ENCODE results near the gene AP4E1. TPM values are rescaled to one million over a fixed set of nuclear protein-coding genes. Genes with fewer than 3 reads are reported as not detected.

Gene AP4E1
- total RNA-seq, 1 experiment from 2014 or later: 10.1 TPM

DNA sequence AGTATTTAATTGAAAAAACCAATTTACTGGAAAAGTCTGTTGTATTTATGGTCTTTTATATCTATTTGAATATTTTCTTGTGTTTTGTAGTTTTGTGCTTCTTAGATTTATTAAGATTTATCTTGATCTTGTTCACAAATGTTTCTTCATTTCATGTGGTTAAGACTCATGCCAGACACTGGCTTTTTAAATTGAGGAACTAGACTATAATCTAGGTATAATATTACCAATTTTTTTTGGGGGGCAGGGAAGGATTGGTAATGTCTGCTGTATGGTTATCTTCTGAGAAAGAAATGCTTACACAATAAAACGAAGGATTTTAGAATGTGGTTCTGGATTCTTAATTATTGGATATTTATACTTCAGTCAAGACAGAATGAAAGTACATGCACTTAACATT, 24.9 kb downstream of the AP4E1 start:
- Histone ChIP-seq H3K4me3 (replicated peaks in 1 of 2; ENCODE audit: low read depth in 1 of 2, low read length in 2 of 2) (no peak overlapping the region), H3K9ac (ENCODE audit: low read length) (no peak overlapping the region), H3K4me2 (ENCODE audit: low read length) (no peak overlapping the region), H3K4me1 (ENCODE audit: control insufficient read depth in 1 of 2, insufficient read depth in 2 of 2, low read length in 2 of 2) (no peaks in the 10 kb centered on the region), H4K20me1 (ENCODE audit: insufficient read depth) (no peaks in the 10 kb centered on the region), H3K9me3 (ENCODE audit: control insufficient read depth in 1 of 2, insufficient read depth in 1 of 2, low read depth in 1 of 2, low read length in 2 of 2) (no peaks in the 10 kb centered on the region), H3K9me2 (ENCODE audit: insufficient read depth) (no peaks in the 10 kb centered on the region), H3K79me2 (ENCODE audit: insufficient read depth, low read length) (no peaks in the 10 kb centered on the region), H3K27ac (ENCODE audit: low read depth, low read length) (no peak overlapping the region), H2AFZ (ENCODE audit: low read depth, low read length, poor library complexity, severe bottlenecking) (no peak overlapping the region), H3K36me3 (ENCODE audit: control insufficient read depth in 1 of 2, insufficient read depth in 2 of 2, low read length in 2 of 2) (peaks cover 2 to 5% of the 10 kb centered on the region in 2 experiments; a peak in 1 of 4 replicates), H3K27me3 (ENCODE audit: insufficient read depth, low read length) (no peaks in the 10 kb centered on the region)
- intact Hi-C loops (cut with micrococcal nuclease): no loop called here
- no TSS peak for BruUV-seq (replicated peaks)
- DNase-seq (ENCODE audit: low read depth, low spot score) (no peak), ATAC-seq (no peak)
- ChIA-PET POLR2A (no interaction called here), RAD21 (ENCODE audit: low non-redundant PET in 1 of 2, low total read pairs in 2 of 2, uncharacterized antibody in 2 of 2, unreplicated experiment in 2 of 2) (no interaction called here), CTCF (no interaction called here)
- TF ChIP-seq POLR2A (IDR thresholded peaks at IDR 0.05; ENCODE audit: borderline replicate concordance, extremely low read depth, insufficient read depth, insufficient read length) (no peak), TCF7L2 (IDR thresholded peaks at IDR 0.05; ENCODE audit: borderline replicate concordance, extremely low read depth, insufficient read depth, insufficient read length) (no peak), YY1 (IDR thresholded peaks at IDR 0.05; ENCODE audit: extremely low read depth, insufficient replicate concordance, low read depth, low read length) (no peak), ZNF274 (IDR thresholded peaks at IDR 0.05; ENCODE audit: low read depth, low read length) (no peak), EZH2phosphoT487 (IDR thresholded peaks at IDR 0.05; ENCODE audit: borderline replicate concordance) (no peak), RAD21 (IDR thresholded peaks at IDR 0.05; ENCODE audit: low read depth) (no peak), SIN3A (IDR thresholded peaks at IDR 0.05; ENCODE audit: low read depth) (no peak), POLR2AphosphoS5 (IDR thresholded peaks at IDR 0.05; ENCODE audit: low read depth, low read length) (no peak), FOSL1 (IDR thresholded peaks at IDR 0.05; ENCODE audit: low read depth) (no peak), CBX3 (IDR thresholded peaks at IDR 0.05; ENCODE audit: low read depth) (no peak)
- TF ChIP-seq, protein P1, sequence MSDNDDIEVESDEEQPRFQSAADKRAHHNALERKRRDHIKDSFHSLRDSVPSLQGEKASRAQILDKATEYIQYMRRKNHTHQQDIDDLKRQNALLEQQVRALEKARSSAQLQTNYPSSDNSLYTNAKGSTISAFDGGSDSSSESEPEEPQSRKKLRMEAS (IDR thresholded peaks at IDR 0.05): no peak
- TF ChIP-seq, protein P2, sequence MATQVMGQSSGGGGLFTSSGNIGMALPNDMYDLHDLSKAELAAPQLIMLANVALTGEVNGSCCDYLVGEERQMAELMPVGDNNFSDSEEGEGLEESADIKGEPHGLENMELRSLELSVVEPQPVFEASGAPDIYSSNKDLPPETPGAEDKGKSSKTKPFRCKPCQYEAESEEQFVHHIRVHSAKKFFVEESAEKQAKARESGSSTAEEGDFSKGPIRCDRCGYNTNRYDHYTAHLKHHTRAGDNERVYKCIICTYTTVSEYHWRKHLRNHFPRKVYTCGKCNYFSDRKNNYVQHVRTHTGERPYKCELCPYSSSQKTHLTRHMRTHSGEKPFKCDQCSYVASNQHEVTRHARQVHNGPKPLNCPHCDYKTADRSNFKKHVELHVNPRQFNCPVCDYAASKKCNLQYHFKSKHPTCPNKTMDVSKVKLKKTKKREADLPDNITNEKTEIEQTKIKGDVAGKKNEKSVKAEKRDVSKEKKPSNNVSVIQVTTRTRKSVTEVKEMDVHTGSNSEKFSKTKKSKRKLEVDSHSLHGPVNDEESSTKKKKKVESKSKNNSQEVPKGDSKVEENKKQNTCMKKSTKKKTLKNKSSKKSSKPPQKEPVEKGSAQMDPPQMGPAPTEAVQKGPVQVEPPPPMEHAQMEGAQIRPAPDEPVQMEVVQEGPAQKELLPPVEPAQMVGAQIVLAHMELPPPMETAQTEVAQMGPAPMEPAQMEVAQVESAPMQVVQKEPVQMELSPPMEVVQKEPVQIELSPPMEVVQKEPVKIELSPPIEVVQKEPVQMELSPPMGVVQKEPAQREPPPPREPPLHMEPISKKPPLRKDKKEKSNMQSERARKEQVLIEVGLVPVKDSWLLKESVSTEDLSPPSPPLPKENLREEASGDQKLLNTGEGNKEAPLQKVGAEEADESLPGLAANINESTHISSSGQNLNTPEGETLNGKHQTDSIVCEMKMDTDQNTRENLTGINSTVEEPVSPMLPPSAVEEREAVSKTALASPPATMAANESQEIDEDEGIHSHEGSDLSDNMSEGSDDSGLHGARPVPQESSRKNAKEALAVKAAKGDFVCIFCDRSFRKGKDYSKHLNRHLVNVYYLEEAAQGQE (IDR thresholded peaks at IDR 0.05; ENCODE audit: low read depth): no peak
